ENCODE data around the gene ARHGAP28. TPM values are rescaled to one million over a fixed set of nuclear protein-coding genes. Genes with fewer than 3 reads are reported as not detected.

ARHGAP28 gene
- total RNA-seq, 1 experiment from 2014 or later: 9.2 TPM

DNA sequence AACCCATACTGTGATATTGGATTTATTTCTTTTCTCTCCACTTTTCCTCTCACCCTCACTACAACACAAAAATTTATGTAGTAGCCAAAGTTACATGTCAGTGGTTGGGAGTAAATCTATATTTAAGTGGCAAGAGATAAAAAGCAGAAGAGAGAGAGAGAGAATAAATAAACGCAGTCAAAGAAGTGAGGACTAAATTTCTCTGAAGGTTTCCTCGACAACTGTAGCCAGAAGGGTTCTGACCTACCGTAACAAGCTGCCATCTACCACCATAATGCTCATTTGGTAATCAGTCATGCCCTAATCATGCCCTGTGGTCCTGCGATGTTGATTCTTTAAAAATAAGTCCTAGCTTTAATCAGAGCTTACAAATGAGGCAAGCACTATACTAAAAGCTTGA lies 9.1 kb downstream of the ARHGAP28 start:
- Histone ChIP-seq H3K79me2 (ENCODE audit: insufficient read depth, low read length) (no peaks in the 10 kb centered on the region), H2BK12ac (ENCODE audit: insufficient read length, low read depth, low read length) (no peak overlapping the region), H3K4me2 (ENCODE audit: insufficient read depth, insufficient read length, low read length) (no peak overlapping the region), H3K18ac (ENCODE audit: insufficient read length, low read depth, low read length) (no peak overlapping the region), H3K79me1 (ENCODE audit: insufficient read depth, low read depth, low read length, poor library complexity, severe bottlenecking) (no peaks in the 10 kb centered on the region), H3T11ph (ENCODE audit: low read length) (no peak overlapping the region), H3K14ac (ENCODE audit: insufficient read depth, low read length) (no peak overlapping the region), H3K27me3 (ENCODE audit: insufficient read depth, low read length) (no peaks in the 10 kb centered on the region), H3K4ac (ENCODE audit: low read depth, low read length) (no peak overlapping the region), H2AK5ac (ENCODE audit: insufficient read length, low read length) (no peak overlapping the region), H3K56ac (ENCODE audit: insufficient read length, low read depth, low read length) (no peak overlapping the region), H3K9me3 (ENCODE audit: control insufficient read depth, low read depth, low read length) (no peaks in the 10 kb centered on the region), H3K9ac (ENCODE audit: extremely low read depth, insufficient read length, low read length) (no peak overlapping the region), H2BK120ac (ENCODE audit: low read depth, low read length, poor library complexity, severe bottlenecking) (no peak overlapping the region), H2BK15ac (ENCODE audit: low read depth, low read length) (no peak overlapping the region), H3K23me2 (ENCODE audit: insufficient read length, low read depth, low read length, poor library complexity, severe bottlenecking) (no peaks in the 10 kb centered on the region), H4K20me1 (ENCODE audit: control insufficient read depth, insufficient read depth, insufficient read length) (no peaks in the 10 kb centered on the region), H2BK5ac (ENCODE audit: insufficient read length, low read length) (no peak overlapping the region), H3K27ac (ENCODE audit: insufficient read length, low read depth, low read length) (no peak overlapping the region), H4K91ac (ENCODE audit: insufficient read length, low read depth, low read length) (no peak overlapping the region), H2AFZ (ENCODE audit: low read length) (no peak overlapping the region), H3K4me1 (ENCODE audit: insufficient read depth, low read length) (no peaks in the 10 kb centered on the region; the same call in 1 of the 2 replicates), H3K23ac (ENCODE audit: insufficient read length, low read depth, low read length) (no peak overlapping the region), H2BK20ac (ENCODE audit: low read depth, low read length, poor library complexity, severe bottlenecking) (no peak overlapping the region), H4K5ac (ENCODE audit: insufficient read length, low read depth, low read length) (no peak overlapping the region), H4K8ac (replicated peaks; ENCODE audit: insufficient read length, low read depth, low read length) (no peak overlapping the region)
- no peak overlapping the region for H3K4me3 Mint-ChIP-seq
- H3K4me1 Mint-ChIP-seq: peaks cover 38 to 46% of the 10 kb centered on the region in 2 experiments
- DNase-seq: no peak
- TF ChIP-seq, protein P1, sequence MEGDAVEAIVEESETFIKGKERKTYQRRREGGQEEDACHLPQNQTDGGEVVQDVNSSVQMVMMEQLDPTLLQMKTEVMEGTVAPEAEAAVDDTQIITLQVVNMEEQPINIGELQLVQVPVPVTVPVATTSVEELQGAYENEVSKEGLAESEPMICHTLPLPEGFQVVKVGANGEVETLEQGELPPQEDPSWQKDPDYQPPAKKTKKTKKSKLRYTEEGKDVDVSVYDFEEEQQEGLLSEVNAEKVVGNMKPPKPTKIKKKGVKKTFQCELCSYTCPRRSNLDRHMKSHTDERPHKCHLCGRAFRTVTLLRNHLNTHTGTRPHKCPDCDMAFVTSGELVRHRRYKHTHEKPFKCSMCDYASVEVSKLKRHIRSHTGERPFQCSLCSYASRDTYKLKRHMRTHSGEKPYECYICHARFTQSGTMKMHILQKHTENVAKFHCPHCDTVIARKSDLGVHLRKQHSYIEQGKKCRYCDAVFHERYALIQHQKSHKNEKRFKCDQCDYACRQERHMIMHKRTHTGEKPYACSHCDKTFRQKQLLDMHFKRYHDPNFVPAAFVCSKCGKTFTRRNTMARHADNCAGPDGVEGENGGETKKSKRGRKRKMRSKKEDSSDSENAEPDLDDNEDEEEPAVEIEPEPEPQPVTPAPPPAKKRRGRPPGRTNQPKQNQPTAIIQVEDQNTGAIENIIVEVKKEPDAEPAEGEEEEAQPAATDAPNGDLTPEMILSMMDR (conservative IDR thresholded peaks at IDR 0.05): no peak
- H3K27me3 Mint-ChIP-seq (ENCODE audit: low read depth): no peaks in the 10 kb centered on the region
- no peaks in the 10 kb centered on the region for H3K9me3 Mint-ChIP-seq
- H3K36me3 Mint-ChIP-seq (ENCODE audit: insufficient read depth in 1 of 3, low read depth in 3 of 3): no peaks in the 10 kb centered on the region; a peak in 1 of 7 replicates
- no CpG with 5 or more reads among the region's 4 CpGs for WGBS (ENCODE audit: extremely low coverage, insufficient read length, low lambda C conversion rate)
- H3K27ac Mint-ChIP-seq: peak overlapping the region in 1 of 3 experiments; percentile 71; a peak in 2 of 7 replicates
